Kidney (tissue), 14 donors: ENCODE data around the gene MYL12A. TPM values are rescaled to one million over a fixed set of nuclear protein-coding genes. Genes with fewer than 3 reads are reported as not detected.

ENCODE experiments used
- DNase-seq, 5 donors: peaks; one replicate each; pipeline ENCODE4 v3.0.0-alpha.2; 2013 to 2020
- FAIRE-seq: peaks from 2 replicates; lab custom pipeline; 2012; peaks lifted over from hg19 to GRCh38; lab: Jason Lieb, UNC
- H3K27ac ChIP-seq, 2 donors: one replicate each; pipeline ENCODE4 v1.7.0; 2013; ENCODE audit warnings: low read depth in 2 of 2, low read length in 2 of 2, inconsistent platforms in 1 of 2
- H3K27me3 ChIP-seq: one replicate; pipeline ENCODE4 v1.7.1; 2013; ENCODE audit warnings: low read length, inconsistent platforms; ENCODE audit not compliant: control insufficient read depth, insufficient read depth
- H3K36me3 ChIP-seq, 3 donors: one replicate each; pipeline versions ENCODE4 v1.7.0 to v1.7.1; 2013; ENCODE audit warnings: low read length in 3 of 3, control low read depth in 1 of 3, inconsistent platforms in 1 of 3; ENCODE audit not compliant: insufficient read depth in 3 of 3, control insufficient read depth in 2 of 3
- H3K4me1 ChIP-seq, 3 donors: one replicate each; pipeline versions ENCODE4 v1.7.0 to v1.7.1; 2013; ENCODE audit warnings: low read length in 3 of 3, inconsistent platforms in 1 of 3, low read depth in 1 of 3; ENCODE audit not compliant: control insufficient read depth in 2 of 3, insufficient read depth in 2 of 3
- H3K4me3 ChIP-seq, 3 donors: one replicate each; pipeline versions ENCODE4 v1.7.0 to v1.8.1; 2013; ENCODE audit warnings: low read length in 3 of 3, control low read depth in 1 of 3, inconsistent platforms in 1 of 3
- H3K9ac ChIP-seq, 3 donors: one replicate each; pipeline versions ENCODE4 v1.7.0 to v1.7.1; 2013; ENCODE audit warnings: low read length in 3 of 3, control low read depth in 1 of 3, inconsistent platforms in 1 of 3
- H3K9me3 ChIP-seq, 3 donors: one replicate each; pipeline versions ENCODE4 v1.7.0 to v1.7.1; 2013; ENCODE audit warnings: low read length in 3 of 3, control low read depth in 1 of 3, inconsistent platforms in 1 of 3; ENCODE audit not compliant: control insufficient read depth in 2 of 3, insufficient read depth in 1 of 3
- intact Hi-C: fragments of 100-400 bp; cut with DNase I; formaldehyde crosslinking; loops from one replicate; pipeline ENCODE4 v1.11.1; 2022
- polyA plus RNA-seq: library from polyadenylated mRNA; stranded (reverse); fragments of 350-450 nt; fragmentation: Illumina TruSeq; extraction: RNeasy Lipid Tissue Mini Kit (QIAGEN cat#74804); gene quantifications from one replicate; pipeline ENCODE4 v1.2.3, GENCODE V29; 2014; ENCODE audit warnings: low read depth, low replicate concordance; ENCODE audit not compliant: insufficient read depth
- total RNA-seq: library from RNA; stranded (reverse); fragmentation: NEBNext Ultra II Directional; extraction: Animal tissue kit (Norgen Biotek cat#: 25700); gene quantifications from one replicate; pipeline ENCODE4 v1.2.1, GENCODE V29; 2021
- TF ChIP-seq, protein P1 (sequence below): IDR thresholded peaks from 3 replicates; pipeline ENCODE4 v1.5.1; 2012; ENCODE audit warnings: mild to moderate bottlenecking, moderate library complexity, borderline replicate concordance; ENCODE audit not compliant: insufficient read depth; ENCODE audit errors: extremely low read depth
- donor health status: control.
- donor health status: control.
- donor health status: control.
- donor health status: control.
- donor health status: control.
- donor health status: DM: yes; HTN: yes; CAD: no.
- donor health status: Normal renal cell carcinoma (clear cell type).

MYL12A gene
- total and polyA plus RNA-seq, 2 donors from 2014 or later, result 442 to 450 TPM

DNA sequence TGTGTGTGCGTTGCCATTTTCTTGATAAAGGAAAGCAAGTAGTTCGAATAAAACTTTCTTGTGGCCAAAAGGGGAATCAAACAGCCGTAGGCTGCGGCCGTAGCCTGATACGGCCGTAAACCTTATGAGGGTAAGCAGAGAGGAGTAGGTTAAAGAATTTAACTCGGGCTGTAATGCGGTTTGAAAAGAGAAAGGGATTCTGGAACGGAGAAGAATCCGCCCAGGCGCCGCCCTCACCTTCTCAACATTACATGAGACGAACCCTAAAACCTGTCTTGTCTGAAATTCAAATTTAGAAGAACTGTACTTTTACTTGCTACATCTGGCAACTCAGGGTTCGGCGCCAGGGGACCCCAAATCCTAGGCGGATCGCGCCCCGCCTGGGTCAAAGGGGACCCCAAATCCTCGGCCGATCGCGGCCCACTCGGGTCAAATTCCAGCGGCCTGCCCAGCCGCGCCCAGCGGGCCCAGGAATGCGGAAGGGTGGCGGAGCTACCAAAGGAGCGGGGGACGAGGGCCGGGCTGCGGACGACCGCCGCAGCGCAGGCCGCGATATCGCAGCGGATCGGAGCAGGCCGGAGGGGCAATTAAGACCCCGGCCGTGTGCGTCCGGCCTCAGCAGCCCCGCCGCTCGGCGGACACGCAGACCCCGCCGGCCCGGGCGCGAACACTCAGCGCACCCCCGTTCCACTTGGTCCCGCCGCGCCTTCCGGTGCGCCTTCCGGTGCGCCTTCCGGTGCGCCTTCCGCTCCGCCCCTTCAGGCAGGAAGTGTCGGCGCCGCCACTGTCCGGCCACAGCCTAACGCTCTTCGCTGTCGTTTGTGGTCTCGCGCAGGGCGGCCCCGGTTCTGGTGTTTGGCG, 14.0 kb downstream of the MYL12A start, which contains the start of gene MYL12B:
Gene MYL12B, plus strand, starts transcription at position 761 of the 861 bp plus-strand sequence. CDS start 10,766 bp downstream, outside the sequence.
- H3K4me3 ChIP-seq, result peak within 1 kb of the TSS; percentile 85 to 97 (median 93)
- H3K9me3 ChIP-seq, result no peaks in the 10 kb centered on the region
- DNase-seq (peak; percentile 87 to 94 (median 92)), FAIRE-seq (no peak)
- H3K36me3 ChIP-seq, result peaks cover 5 to 19% (median 7%) of the 10 kb centered on the region in 3 donors
- H3K4me1 ChIP-seq, result peaks cover 0 to 32% (median 17%) of the 10 kb centered on the region in 3 donors
- no peaks in the 10 kb centered on the region for H3K27me3 ChIP-seq
- TF ChIP-seq, protein P1, sequence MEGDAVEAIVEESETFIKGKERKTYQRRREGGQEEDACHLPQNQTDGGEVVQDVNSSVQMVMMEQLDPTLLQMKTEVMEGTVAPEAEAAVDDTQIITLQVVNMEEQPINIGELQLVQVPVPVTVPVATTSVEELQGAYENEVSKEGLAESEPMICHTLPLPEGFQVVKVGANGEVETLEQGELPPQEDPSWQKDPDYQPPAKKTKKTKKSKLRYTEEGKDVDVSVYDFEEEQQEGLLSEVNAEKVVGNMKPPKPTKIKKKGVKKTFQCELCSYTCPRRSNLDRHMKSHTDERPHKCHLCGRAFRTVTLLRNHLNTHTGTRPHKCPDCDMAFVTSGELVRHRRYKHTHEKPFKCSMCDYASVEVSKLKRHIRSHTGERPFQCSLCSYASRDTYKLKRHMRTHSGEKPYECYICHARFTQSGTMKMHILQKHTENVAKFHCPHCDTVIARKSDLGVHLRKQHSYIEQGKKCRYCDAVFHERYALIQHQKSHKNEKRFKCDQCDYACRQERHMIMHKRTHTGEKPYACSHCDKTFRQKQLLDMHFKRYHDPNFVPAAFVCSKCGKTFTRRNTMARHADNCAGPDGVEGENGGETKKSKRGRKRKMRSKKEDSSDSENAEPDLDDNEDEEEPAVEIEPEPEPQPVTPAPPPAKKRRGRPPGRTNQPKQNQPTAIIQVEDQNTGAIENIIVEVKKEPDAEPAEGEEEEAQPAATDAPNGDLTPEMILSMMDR, result no peak
- peak within 1 kb of the TSS; percentile 90 to 98 (median 92) for H3K9ac ChIP-seq
- H3K27ac ChIP-seq, result peak within 1 kb of the TSS; percentile 97
- intact Hi-C loops, result no loop called here

DNA sequence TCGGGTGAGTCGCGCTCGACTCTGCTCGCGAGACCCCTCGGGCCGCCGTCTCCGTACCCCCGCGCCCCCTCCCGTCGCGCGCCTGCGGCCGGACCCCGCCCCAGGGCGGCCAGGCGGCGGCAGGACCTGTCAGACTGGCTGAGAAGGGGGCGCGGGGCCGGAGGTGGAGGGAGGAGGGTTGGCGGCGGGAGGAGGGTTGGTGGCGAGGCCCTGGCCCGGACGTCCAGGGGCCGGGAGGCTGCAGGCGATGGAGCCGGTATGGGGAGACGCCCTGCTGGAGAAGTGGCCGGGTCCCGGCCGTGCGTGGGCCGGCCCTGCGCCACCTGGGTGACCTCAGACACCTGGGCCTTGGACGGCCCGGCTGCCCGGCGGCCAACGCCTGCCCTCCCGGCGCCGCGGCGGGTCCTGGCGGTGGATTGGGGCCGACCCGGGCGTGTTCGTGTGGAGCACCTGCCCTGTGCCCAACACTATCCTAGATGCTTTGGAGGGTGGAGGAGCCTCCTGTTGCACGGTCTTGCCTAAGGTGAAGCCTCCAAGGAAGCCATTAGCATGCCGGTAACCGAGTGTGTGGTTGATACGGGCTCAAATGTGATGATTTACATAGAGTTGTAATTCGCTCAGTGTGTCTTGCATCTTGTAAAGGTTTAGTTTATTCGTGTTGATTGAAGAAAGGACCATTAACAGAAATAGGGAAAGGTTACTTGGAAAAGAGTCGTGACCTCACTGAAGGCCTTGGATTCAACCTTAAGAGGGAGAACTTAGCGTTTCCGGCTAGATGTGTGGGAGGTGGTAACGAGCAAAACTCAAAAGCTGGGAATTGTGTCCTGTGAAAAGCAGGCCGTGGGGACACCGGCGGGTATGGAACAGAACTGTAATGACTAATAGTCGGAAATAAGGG, 14.9 kb downstream of the MYL12A start:
- DNase-seq (peak in 3 of 5 donors; percentile 24 to 74 (median 66)), FAIRE-seq (no peak)
- peak overlapping the region; percentile 85 to 97 (median 93) for H3K4me3 ChIP-seq
- TF ChIP-seq, protein P1, result no peak
- peaks cover 0 to 40% (median 24%) of the 10 kb centered on the region in 3 donors for H3K4me1 ChIP-seq
- peak overlapping the region; percentile 97 for H3K27ac ChIP-seq
- intact Hi-C loops, result no loop called here
- H3K9me3 ChIP-seq, result no peaks in the 10 kb centered on the region
- peaks cover 5 to 10% (median 7%) of the 10 kb centered on the region in 3 donors for H3K36me3 ChIP-seq
- no peaks in the 10 kb centered on the region for H3K27me3 ChIP-seq
- H3K9ac ChIP-seq, result peak overlapping the region; percentile 90 to 98 (median 92)

DNA sequence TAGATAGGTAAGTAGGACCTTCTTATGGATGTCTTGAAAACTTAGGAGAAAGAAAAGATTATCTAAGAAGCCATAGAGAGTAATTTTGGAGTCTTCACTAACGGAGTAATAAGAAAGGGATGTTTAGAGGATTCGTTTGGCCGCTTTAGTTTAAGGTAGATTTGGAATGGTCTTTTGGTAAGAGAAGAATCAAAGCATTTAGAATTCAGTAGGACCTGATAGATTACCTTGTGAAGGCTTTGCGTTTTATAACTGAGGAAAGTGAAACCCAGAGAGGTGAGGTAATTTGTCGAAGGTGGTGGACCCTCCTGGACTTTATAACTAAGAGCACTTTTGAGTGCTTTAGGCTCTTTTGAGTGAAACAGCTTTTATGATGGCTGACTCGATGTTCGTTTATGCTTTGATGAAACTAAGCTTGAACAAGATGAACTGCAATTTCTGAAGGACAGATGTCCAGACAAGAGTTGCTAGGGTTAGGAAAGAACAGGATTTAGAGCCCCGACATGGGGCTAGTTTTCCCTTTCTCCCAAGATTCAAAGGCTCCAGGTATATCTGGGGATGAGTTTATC, 15.6 kb downstream of the MYL12A start:
- Histone ChIP-seq H3K9ac (peak overlapping the region; percentile 90 to 98 (median 92)), H3K4me3 (peak overlapping the region; percentile 85 to 97 (median 93)), H3K36me3 (peaks cover 3 to 7% (median 5%) of the 10 kb centered on the region in 3 donors), H3K27me3 (no peaks in the 10 kb centered on the region), H3K9me3 (no peaks in the 10 kb centered on the region), H3K4me1 (peaks cover 0 to 40% (median 28%) of the 10 kb centered on the region in 3 donors), H3K27ac (peak overlapping the region; percentile 97)
- no peak for FAIRE-seq
- no peak for DNase-seq
- intact Hi-C loops, result no loop called here
- TF ChIP-seq, protein P1, result no peak
